HepG2 (cell line): Measurements from ENCODE around the gene SLC44A4. TPM values are rescaled to one million over a fixed set of nuclear protein-coding genes. Genes with fewer than 3 reads are reported as not detected.
A peak's percentile ranks its signal among the peaks of the same experiment; 100 is the strongest.

Experiments used
- ATAC-seq: fragments of 200-7000 bp; cut with Tn5 transposase; 3 replicates; pipeline ENCODE4 v1.9.1; 2020; ENCODE audit warnings: mild to moderate bottlenecking, moderate library complexity
- BruUV-seq: library from RNA; stranded (reverse); fragments of 400-500 nt; replicated peaks from 2 replicates; lab custom pipeline; 2021; lab: Mats Ljungman, UMichigan
- CTCF ChIA-PET: fragments of 300-600 bp; formaldehyde crosslinking; extraction: SDS; loops from one replicate; lab custom pipeline; 2021; ENCODE audit warnings: low total read pairs, inconsistent platforms, low intra/inter-chr PET ratio; lab: Yijun Ruan, JAX
- POLR2A ChIA-PET: fragments of 350-600 bp; sonication (Branson Sonifier 250); formaldehyde crosslinking; loops from one replicate; lab custom pipeline; 2020; ENCODE audit warnings: antibody characterized with exemption, inconsistent platforms; lab: Yijun Ruan, JAX
- DNase-seq: peaks from one replicate; pipeline ENCODE4 v3.0.0-alpha.2; 2015; ENCODE audit warnings: low spot score
- FAIRE-seq: peaks from 3 replicates; lab custom pipeline; 2011; peaks lifted over from hg19 to GRCh38; lab: Jason Lieb, UNC
- H2AFZ ChIP-seq: one replicate; pipeline ENCODE4 v1.6.1; 2011; ENCODE audit warnings: low read length, inconsistent platforms
- H3K27ac ChIP-seq: fragments of 300-600 bp; 3 replicates; pipeline ENCODE4 v1.8.0; 2011; ENCODE audit warnings: mixed run types, mild to moderate bottlenecking, mixed read lengths, low read length, inconsistent platforms; ENCODE audit not compliant: insufficient read depth; ENCODE audit errors: extremely low read length
- H3K27me3 ChIP-seq, 2 experiments: fragments of 200-600 bp in 1 of 2; 2 replicates in 1 of 2; 3 replicates in 1 of 2; pipeline versions ENCODE4 v1.6.0 to v1.8.0; 2011; ENCODE audit warnings: low read length in 2 of 2, mild to moderate bottlenecking in 2 of 2, moderate library complexity in 2 of 2, inconsistent platforms in 1 of 2; ENCODE audit not compliant: insufficient read depth in 2 of 2, control insufficient read depth in 1 of 2
- H3K36me3 ChIP-seq, 2 experiments: fragments of 200-600 bp in 1 of 2; replicated peaks in 1 of 2; 2 replicates in 1 of 2; 3 replicates in 1 of 2; pipeline versions ENCODE4 v1.5.1 to v1.8.0; 2011; ENCODE audit warnings: low read length in 2 of 2, inconsistent platforms in 1 of 2; ENCODE audit not compliant: insufficient read depth in 2 of 2, control insufficient read depth in 1 of 2
- H3K4me1 ChIP-seq: 2 replicates; pipeline ENCODE4 v1.5.1; 2012; ENCODE audit warnings: low read length, inconsistent platforms; ENCODE audit not compliant: insufficient read depth
- H3K4me2 ChIP-seq: 2 replicates; pipeline ENCODE4 v1.6.0; 2011; ENCODE audit warnings: low read depth, low read length, inconsistent platforms
- H3K4me3 ChIP-seq, 3 experiments: fragments of 200-600 bp in 1 of 3; sonication (generic), shearing (Covaris generic) in 1 of 3; replicated peaks in 1 of 3; 2 replicates each; pipeline ENCODE4 v1.5.1; 2011 to 2016; ENCODE audit warnings: low read length in 3 of 3, inconsistent platforms in 2 of 3, low read depth in 2 of 3, mild to moderate bottlenecking in 2 of 3, control low read depth in 1 of 3, mixed read lengths in 1 of 3; ENCODE audit not compliant: insufficient read depth in 1 of 3
- H3K79me2 ChIP-seq: one replicate; pipeline ENCODE4 v1.6.1; 2011; ENCODE audit warnings: low read length, inconsistent platforms; ENCODE audit not compliant: insufficient read depth
- H3K9ac ChIP-seq: 2 replicates; pipeline ENCODE4 v1.6.0; 2011; ENCODE audit warnings: mild to moderate bottlenecking, low read depth, low read length, inconsistent platforms; ENCODE audit not compliant: insufficient read depth
- H3K9me3 ChIP-seq: 2 replicates; pipeline ENCODE4 v1.5.1; 2012; ENCODE audit warnings: mild to moderate bottlenecking, low read length
- H4K20me1 ChIP-seq: 2 replicates; pipeline ENCODE4 v1.6.0; 2011; ENCODE audit warnings: inconsistent platforms, mild to moderate bottlenecking, low read length, moderate library complexity; ENCODE audit not compliant: insufficient read depth
- ADNP ChIP-seq: sonication (generic); formaldehyde crosslinking; IDR thresholded peaks from 2 replicates; pipeline ENCODE4 v1.4.0; 2020; ENCODE audit warnings: missing genetic modification reagents
- AGO2 ChIP-seq: fragments of 200-400 bp; formaldehyde crosslinking; optimal IDR thresholded peaks from 2 replicates; pipeline ENCODE3; 2017; ENCODE audit warnings: mild to moderate bottlenecking, low read depth, low read length, moderate library complexity
- EHMT2 ChIP-seq: fragments of 200-600 bp; sonication (generic); IDR thresholded peaks from 2 replicates; pipeline ENCODE4 v1.7.0; 2017; ENCODE audit warnings: antibody characterized with exemption, low read depth, low read length, borderline replicate concordance
- GTF3A ChIP-seq: sonication (generic); formaldehyde crosslinking; conservative IDR thresholded peaks from 2 replicates; pipeline ENCODE4 v1.4.0; 2020; ENCODE audit warnings: mild to moderate bottlenecking, missing genetic modification reagents
- HNRNPL ChIP-seq: fragments of 200-400 bp; formaldehyde crosslinking; IDR thresholded peaks from 2 replicates; pipeline ENCODE4 v1.6.1; 2017; ENCODE audit warnings: mild to moderate bottlenecking, low read depth, low read length
- MEIS1 ChIP-seq: sonication (generic); formaldehyde crosslinking; IDR thresholded peaks from 2 replicates; pipeline ENCODE4 v1.9.0; 2021; ENCODE audit warnings: mild to moderate bottlenecking, missing genetic modification reagents, moderate library complexity, borderline replicate concordance
- MXI1 ChIP-seq: IDR thresholded peaks from 3 replicates; pipeline ENCODE4 v1.6.1; 2012; ENCODE audit warnings: low read depth, low read length, inconsistent platforms, borderline replicate concordance
- NCOA1 ChIP-seq: sonication (generic); formaldehyde crosslinking; IDR thresholded peaks from 2 replicates; pipeline ENCODE4 v1.9.0; 2021; ENCODE audit warnings: missing genetic modification reagents
- RARG ChIP-seq: sonication (generic); formaldehyde crosslinking; IDR thresholded peaks from 2 replicates; pipeline ENCODE4 v1.4.0; 2020; ENCODE audit warnings: low read depth, mild to moderate bottlenecking, missing genetic modification reagents
- SALL2 ChIP-seq: sonication (generic); formaldehyde crosslinking; IDR thresholded peaks from 2 replicates; pipeline ENCODE4 v1.8.1; 2023; ENCODE audit warnings: mild to moderate bottlenecking, missing genetic modification reagents, inconsistent platforms
- STAG1 ChIP-seq: sonication (generic); formaldehyde crosslinking; IDR thresholded peaks from 2 replicates; pipeline ENCODE4 v1.4.0; 2020; ENCODE audit warnings: missing genetic modification reagents
- ZBTB38 ChIP-seq: sonication (generic); formaldehyde crosslinking; IDR thresholded peaks from 2 replicates; pipeline ENCODE4 v1.5.1; 2020; ENCODE audit warnings: mild to moderate bottlenecking, missing genetic modification reagents
- ZFP62 ChIP-seq: sonication (generic); formaldehyde crosslinking; IDR thresholded peaks from 2 replicates; pipeline ENCODE4 v1.4.0; 2020; ENCODE audit warnings: missing genetic modification reagents
- ZFX ChIP-seq: sonication (generic); formaldehyde crosslinking; IDR thresholded peaks from 2 replicates; pipeline ENCODE4 v1.4.0; 2020; ENCODE audit warnings: mild to moderate bottlenecking, low read depth, missing genetic modification reagents, moderate library complexity
- ZMYM3 ChIP-seq: sonication (generic); formaldehyde crosslinking; IDR thresholded peaks from 2 replicates; pipeline ENCODE4 v1.5.1; 2020; ENCODE audit warnings: mild to moderate bottlenecking, missing genetic modification reagents
- ZNF34 ChIP-seq: sonication (generic); formaldehyde crosslinking; IDR thresholded peaks from 2 replicates; pipeline ENCODE4 v1.4.0; 2020; ENCODE audit warnings: mild to moderate bottlenecking, missing genetic modification reagents, borderline replicate concordance
- ZNF660 ChIP-seq: sonication (generic); formaldehyde crosslinking; IDR thresholded peaks from 2 replicates; pipeline ENCODE4 v1.5.1; 2020; ENCODE audit warnings: mild to moderate bottlenecking, low read depth, missing genetic modification reagents, borderline replicate concordance
- ZNF761 ChIP-seq: sonication (generic); formaldehyde crosslinking; conservative IDR thresholded peaks from 2 replicates; pipeline ENCODE4 v1.4.0; 2020; ENCODE audit warnings: mild to moderate bottlenecking, missing genetic modification reagents
- ZNF768 ChIP-seq: sonication (generic); formaldehyde crosslinking; IDR thresholded peaks from 2 replicates; pipeline ENCODE4 v1.4.0; 2020; ENCODE audit warnings: missing genetic modification reagents
- ZSCAN20 ChIP-seq: sonication (generic); formaldehyde crosslinking; IDR thresholded peaks from 2 replicates; pipeline ENCODE4 v1.4.0; 2020; ENCODE audit warnings: missing genetic modification reagents, mild to moderate bottlenecking, borderline replicate concordance
- ZSCAN25 ChIP-seq: sonication (generic); formaldehyde crosslinking; IDR thresholded peaks from 2 replicates; pipeline ENCODE4 v1.8.0; 2022; ENCODE audit warnings: mild to moderate bottlenecking, missing genetic modification reagents
- ZSCAN29 ChIP-seq: sonication (generic); formaldehyde crosslinking; conservative IDR thresholded peaks from 2 replicates; pipeline ENCODE4 v1.4.0; 2020; ENCODE audit warnings: mild to moderate bottlenecking, missing genetic modification reagents
- WGBS: methylation state at CpG from one replicate; pipeline ENCODE4 v1.1.6; 2017; ENCODE audit warnings: low lambda C conversion rate; 5-methylcytosine and 5-hydroxymethylcytosine counted together
- in situ Hi-C: cut with HindIII; loops from 2 replicates; pipeline ENCODE4 v1.10.0; 2017; ENCODE audit warnings: low pct_unique_long_range_greater_than_20kb; ENCODE audit not compliant: extremely low pct_ligation_motif_present
- intact Hi-C: fragments of 100-400 bp; cut with micrococcal nuclease; formaldehyde crosslinking; loops from one replicate; pipeline ENCODE4 v1.10.0; 2022; ENCODE audit not compliant: unreplicated experiment
- polyA plus RNA-seq, 8 experiments: library from polyadenylated mRNA; depleted of rRNA in 3 of 8; stranded (reverse) in 7 of 8; unstranded in 1 of 8; fragments of >200 nt; fragmentation: Illumina TruSeq in 4 of 8; extraction: Trizol in 4 of 8; gene quantifications; 2 replicates each; pipeline versions ENCODE4 v1.2.1 to v1.2.3, GENCODE V29; 2011 to 2016; ENCODE audit warnings: low read depth in 4 of 8, missing spikeins in 1 of 8, mixed read lengths in 1 of 8; ENCODE audit not compliant: insufficient read depth in 1 of 8
- total RNA-seq, 5 experiments: library from RNA; depleted of rRNA; stranded (reverse); fragments of >200 nt; fragmentation: Illumina TruSeq; extraction: Trizol; gene quantifications; 2 replicates each; pipeline ENCODE4 v1.2.3, GENCODE V29; 2016; ENCODE audit warnings: low read depth in 1 of 5
- TF ChIP-seq, protein P1 (sequence below), 2 experiments: sonication (generic) in 1 of 2; formaldehyde crosslinking in 1 of 2; IDR thresholded peaks; 2 replicates each; pipeline versions ENCODE4 v1.4.0 to v1.6.1; 2018 to 2020; ENCODE audit warnings: missing genetic modification reagents in 2 of 2, borderline replicate concordance in 1 of 2, low read depth in 1 of 2, mild to moderate bottlenecking in 1 of 2, missing biosample characterization in 1 of 2
- TF ChIP-seq, protein P2 (sequence below): sonication (generic); formaldehyde crosslinking; IDR thresholded peaks from 2 replicates; pipeline ENCODE4 v1.8.1; 2023; ENCODE audit warnings: mild to moderate bottlenecking, missing genetic modification reagents, borderline replicate concordance

The SLC44A4 gene
- total and polyA plus RNA-seq, 2 of the 13 experiments (the other 11 are each of a cell fraction or from before 2014, with no cell fraction given): 3.5 to 5.9 TPM

DNA sequence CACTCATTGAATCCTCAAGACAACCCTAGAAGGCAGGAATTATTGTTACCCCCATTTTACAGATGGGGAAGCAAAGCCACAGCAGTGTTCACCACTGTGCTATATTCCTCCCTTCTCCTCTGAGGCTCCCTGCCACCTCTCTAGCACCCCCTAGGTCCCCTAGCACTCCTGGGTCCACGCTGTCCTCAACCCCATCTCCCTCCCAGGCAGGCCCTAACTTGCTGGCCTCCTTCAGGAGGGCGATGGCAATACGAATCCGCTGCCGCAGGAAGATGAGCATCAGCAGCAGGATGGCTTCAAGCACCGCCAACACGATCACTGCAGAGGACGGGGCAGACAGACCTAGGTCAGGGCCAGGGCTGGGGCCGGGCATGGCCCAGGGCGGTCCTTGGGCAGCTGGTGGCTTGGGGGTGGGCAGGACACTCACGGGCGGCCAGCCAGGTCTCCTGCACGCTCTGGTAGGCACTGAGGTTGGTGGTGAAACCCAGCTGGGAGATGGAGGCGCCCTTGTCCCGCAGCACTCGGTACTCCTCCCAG, 8.3 kb downstream of the SLC44A4 start:
- POLR2A ChIA-PET: interaction anchor here (2.4 kb wide), 1 partner anchor 8 kb away, joined by 13 read pairs; the partner anchor contains the start of gene NEU1
- TF ChIP-seq MEIS1 (CRISPR knock-in tag): 0 out of 2 replicates have a peak, but pooled peaks have one; percentile 28
- TF ChIP-seq ZSCAN25 (CRISPR knock-in tag): no peak
- 0 out of 2 replicates have a peak, but pooled peaks have one; percentile 43 for TF ChIP-seq ZSCAN29 (CRISPR knock-in tag)
- TF ChIP-seq ZNF660 (CRISPR knock-in tag): 0 out of 2 replicates have a peak, but pooled peaks have one; percentile 43
- no peak for TF ChIP-seq ZFP62 (CRISPR knock-in tag)
- 0 out of 3 replicates have a peak, but pooled peaks have one; percentile 9 for TF ChIP-seq MXI1
- 0 out of 2 replicates have a peak, but pooled peaks have one; percentile 34 for TF ChIP-seq SALL2
- no peak for TF ChIP-seq ZSCAN20
- TF ChIP-seq ZFX (CRISPR knock-in tag): peak; percentile 44; the same call in 1 of the 2 replicates
- no peak for TF ChIP-seq RARG
- TF ChIP-seq EHMT2: no peak
- TF ChIP-seq NCOA1 (CRISPR knock-in tag): no peak
- TF ChIP-seq, protein P1, sequence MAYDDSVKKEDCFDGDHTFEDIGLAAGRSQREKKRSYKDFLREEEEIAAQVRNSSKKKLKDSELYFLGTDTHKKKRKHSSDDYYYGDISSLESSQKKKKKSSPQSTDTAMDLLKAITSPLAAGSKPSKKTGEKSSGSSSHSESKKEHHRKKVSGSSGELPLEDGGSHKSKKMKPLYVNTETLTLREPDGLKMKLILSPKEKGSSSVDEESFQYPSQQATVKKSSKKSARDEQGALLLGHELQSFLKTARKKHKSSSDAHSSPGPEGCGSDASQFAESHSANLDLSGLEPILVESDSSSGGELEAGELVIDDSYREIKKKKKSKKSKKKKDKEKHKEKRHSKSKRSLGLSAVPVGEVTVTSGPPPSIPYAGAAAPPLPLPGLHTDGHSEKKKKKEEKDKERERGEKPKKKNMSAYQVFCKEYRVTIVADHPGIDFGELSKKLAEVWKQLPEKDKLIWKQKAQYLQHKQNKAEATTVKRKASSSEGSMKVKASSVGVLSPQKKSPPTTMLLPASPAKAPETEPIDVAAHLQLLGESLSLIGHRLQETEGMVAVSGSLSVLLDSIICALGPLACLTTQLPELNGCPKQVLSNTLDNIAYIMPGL (CRISPR knock-in tag; IDR thresholded peaks at IDR 0.05; ENCODE audit: borderline replicate concordance in 1 of 2, low read depth in 1 of 2): peak in 1 of 2 experiments; percentile 43; a peak in 1 of 4 replicates
- 0 out of 2 replicates have a peak, but pooled peaks have one; percentile 40 for TF ChIP-seq STAG1 (CRISPR knock-in tag)
- TF ChIP-seq ZNF761 (CRISPR knock-in tag): 0 out of 2 replicates have a peak, but pooled peaks have one; percentile 47
- peak; percentile 25; the same call in 1 of the 2 replicates for TF ChIP-seq ZNF768 (CRISPR knock-in tag)
- peak; percentile 93 for TF ChIP-seq ZMYM3 (CRISPR knock-in tag)
- peak; percentile 77; the same call in 1 of the 2 replicates for TF ChIP-seq HNRNPL
- TF ChIP-seq ZBTB38 (CRISPR knock-in tag): peak; percentile 74; the same call in 1 of the 2 replicates
- 0 out of 2 replicates have a peak, but pooled peaks have one; percentile 46 for TF ChIP-seq ZNF34 (CRISPR knock-in tag)
- TF ChIP-seq, protein P2, sequence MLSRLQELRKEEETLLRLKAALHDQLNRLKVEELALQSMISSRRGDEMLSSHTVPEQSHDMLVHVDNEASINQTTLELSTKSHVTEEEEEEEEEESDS (CRISPR knock-in tag): no peak
- peak; percentile 40 for TF ChIP-seq AGO2
- 0 out of 2 replicates have a peak, but pooled peaks have one; percentile 55 for TF ChIP-seq GTF3A (CRISPR knock-in tag)
- 0 out of 2 replicates have a peak, but pooled peaks have one; percentile 14 for TF ChIP-seq ADNP

More for the DNA sequence above, 8.3 kb downstream of the SLC44A4 start:
- H3K27ac ChIP-seq: no peak overlapping the region
- H3K4me3 ChIP-seq: peak overlapping the region in 1 of 3 experiments; percentile 18; a peak in 1 of 6 replicates
- H3K79me2 ChIP-seq: no peaks in the 10 kb centered on the region
- FAIRE-seq: no peak
- no peaks in the 10 kb centered on the region for H4K20me1 ChIP-seq
- H3K27me3 ChIP-seq: no peaks in the 10 kb centered on the region
- no TSS peak for BruUV-seq
- WGBS: 70% methylated on average over 15 of the region's 16 CpGs
- no peak for DNase-seq
- H3K36me3 ChIP-seq: no peaks in the 10 kb centered on the region
- H3K9ac ChIP-seq: no peak overlapping the region
- H3K4me2 ChIP-seq: peak overlapping the region; percentile 51
- CTCF ChIA-PET: no interaction called here
- no peaks in the 10 kb centered on the region for H3K9me3 ChIP-seq
- peaks cover 61% of the 10 kb centered on the region for H3K4me1 ChIP-seq
- intact Hi-C loops: no loop called here
- ATAC-seq: peak; percentile 35
- in situ Hi-C loops: no loop called here
- H2AFZ ChIP-seq: no peak overlapping the region
